NCI-H446 treated with DMSO at 0.1 percent for 48 hours (cell line): Measurements from ENCODE around the gene OLIG2.

Source experiments
- DNase-seq: peaks from one replicate; lab custom pipeline; 2025; lab: John Stamatoyannopoulos, UW

Gene OLIG2

GRCh38 chr21:33064623-33065390 is 39.1 kb downstream of the OLIG2 start:
- no peak for DNase-seq

GRCh38 chr21:33067043-33067442 is 41.3 kb downstream of the OLIG2 start:
- no peak for DNase-seq

- DNase-seq, result no peak
Observed at GRCh38 chr21:33067457-33067856, 41.7 kb downstream of the OLIG2 start.

GRCh38 chr21:33069243-33069642 is 43.5 kb downstream of the OLIG2 start:
- no peak for DNase-seq

GRCh38 chr21:33069645-33069993 is 43.9 kb downstream of the OLIG2 start:
- no peak for DNase-seq

GRCh38 chr21:33069994-33070743 is 44.4 kb downstream of the OLIG2 start, which contains the start of gene OLIG1:
TSS of gene OLIG1 (plus strand) at chr21:33070141. CDS start at chr21:33070247, 106 bp downstream.
- no peak for DNase-seq

- DNase-seq, result no peak
Observed at GRCh38 chr21:33070744-33070997, 44.9 kb downstream of the OLIG2 start.

GRCh38 chr21:33070998-33071769 is 45.4 kb downstream of the OLIG2 start:
- no peak for DNase-seq

GRCh38 chr21:33071770-33072306 is 46.1 kb downstream of the OLIG2 start:
- DNase-seq, result no peak

- no peak for DNase-seq
Observed at GRCh38 chr21:33073636-33074035, 47.9 kb downstream of the OLIG2 start.

GRCh38 chr21:33075128-33075527 is 49.4 kb downstream of the OLIG2 start:
- DNase-seq, result no peak

- no peak for DNase-seq
Observed at GRCh38 chr21:33075596-33076195, 50.0 kb downstream of the OLIG2 start.

- DNase-seq, result no peak
Observed at GRCh38 chr21:33076600-33077329, 51.0 kb downstream of the OLIG2 start.
